Progenitor cell of endocrine pancreas (in vitro differentiated cells): Measurements from ENCODE around the gene SLFN11. TPM values are rescaled to one million over a fixed set of nuclear protein-coding genes. Genes with fewer than 3 reads are reported as not detected.
"Not testable (repeated sequence)": the region's sequence is repeated elsewhere in the genome, so short reads cannot be mapped to it uniquely, and the experiment has no call there.

Experiments
- DNase-seq: peaks from one replicate; pipeline ENCODE4 v3.0.0; 2021; ENCODE audit warnings: low spot score; ENCODE audit not compliant: unreplicated experiment
- H3K27ac Mint-ChIP-seq: 2 replicates; pipeline ENCODE4 v1.8.0; 2021; ENCODE audit warnings: mild to moderate bottlenecking, moderate library complexity, mixed read lengths
- H3K27me3 Mint-ChIP-seq: 2 replicates; pipeline ENCODE4 v1.8.0; 2021; ENCODE audit warnings: mixed read lengths
- H3K36me3 Mint-ChIP-seq: 2 replicates; pipeline ENCODE4 v1.8.0; 2022; ENCODE audit warnings: mixed read lengths; ENCODE audit not compliant: insufficient read depth
- H3K4me1 Mint-ChIP-seq: 2 replicates; pipeline ENCODE4 v1.8.0; 2021; ENCODE audit warnings: low read depth, mixed read lengths
- H3K4me3 Mint-ChIP-seq: 2 replicates; pipeline ENCODE4 v1.8.0; 2021; ENCODE audit warnings: low read depth, mild to moderate bottlenecking, moderate library complexity, mixed read lengths
- H3K9me3 Mint-ChIP-seq: 2 replicates; pipeline ENCODE4 v1.8.0; 2021; ENCODE audit warnings: low read depth, mixed read lengths
- CTCF ChIP-seq: fragments of 200-600 bp; sonication (generic); IDR thresholded peaks from one replicate; pipeline ENCODE4 v1.5.0; 2021; ENCODE audit warnings: antibody characterized with exemption, mild to moderate bottlenecking; ENCODE audit not compliant: unreplicated experiment
- total RNA-seq: library from RNA; stranded (reverse); gene quantifications from 2 replicates; pipeline ENCODE4 v1.2.1, GENCODE V29; 2021

SLFN11 gene
- total RNA-seq, 1 donor from 2014 or later = 2.1 TPM

GRCh38 chr17:35312346-35312745 lies 61.1 kb downstream of the SLFN11 start:
- Mint-ChIP-seq H3K4me3 (no peak overlapping the region), H3K27me3 (peaks cover 22% of the 10 kb centered on the region), H3K36me3 (no peaks in the 10 kb centered on the region), H3K9me3 (no peaks in the 10 kb centered on the region), H3K4me1 (peaks cover 4% of the 10 kb centered on the region), H3K27ac (no peak overlapping the region)
- no peak for DNase-seq
- TF ChIP-seq CTCF = no peak

- H3K27ac Mint-ChIP-seq, H3K36me3 Mint-ChIP-seq, H3K4me3 Mint-ChIP-seq, H3K4me1 Mint-ChIP-seq, H3K9me3 Mint-ChIP-seq, DNase-seq: not testable (repeated sequence)
- H3K27me3 Mint-ChIP-seq = peaks cover 28% of the 10 kb centered on the region
These were observed 64.1 kb downstream of the SLFN11 start for GRCh38 chr17:35309345-35309744.

Other genes with a start within 250 kb of the SLFN11 start
- 18.1 and 19.5 TPM in 2 replicates for gene NLE1, start 231.3 kb downstream of the SLFN11 start, total RNA-seq
- not detected in 2 replicates for gene UNC45B, start 225.8 kb downstream of the SLFN11 start, total RNA-seq
- gene SLC35G3, start 179.2 kb downstream of the SLFN11 start, total RNA-seq = not detected in 2 replicates
- 12.7 and 13.1 TPM in 2 replicates for gene SLFN5, start 130.5 kb downstream of the SLFN11 start, total RNA-seq
- gene SLFN12, start 58.9 kb upstream of the SLFN11 start, total RNA-seq = 16.6 and 17.7 TPM in 2 replicates
- 32.4 and 33.6 TPM in 2 replicates for gene SLFN13, start 75.1 kb upstream of the SLFN11 start, total RNA-seq
- not detected in 2 replicates for gene SLFN12L, start 164.1 kb upstream of the SLFN11 start, total RNA-seq
- gene SLFN14, start 187.2 kb upstream of the SLFN11 start, total RNA-seq = not detected in 2 replicates
- 4.2 and 5.1 TPM in 2 replicates for gene PEX12, start 204.9 kb upstream of the SLFN11 start, total RNA-seq
- 194 and 200 TPM in 2 replicates for gene AP2B1, start 213.7 kb upstream of the SLFN11 start, total RNA-seq